ENCODE data around the gene NUMB.

- TF ChIP-seq EZH2phosphoT487 (IDR thresholded peaks at IDR 0.05; ENCODE audit: borderline replicate concordance, low read depth, low read length): no peak
- TF ChIP-seq CTCF (conservative IDR thresholded peaks at IDR 0.05; ENCODE audit: low read length): no peak
Measured at GRCh38 chr14:73370561-73370960, 87.8 kb downstream of the NUMB start.
